DMS79 (cell line): ENCODE measurements around the gene RBM26.

Source experiments
- DNase-seq: peaks from one replicate; lab custom pipeline; 2025; lab: John Stamatoyannopoulos, UW

RBM26 gene

GRCh38 chr13:79273045-79273444 is 133.0 kb downstream of the RBM26 start:
- no peak for DNase-seq

GRCh38 chr13:79271616-79272015 is 134.4 kb downstream of the RBM26 start:
- DNase-seq = no peak

GRCh38 chr13:79270859-79271258 is 135.2 kb downstream of the RBM26 start:
- DNase-seq = no peak
